KMS-11 (cell line): Measurements from ENCODE around the gene BABAM1.
A peak's percentile ranks its signal among the peaks of the same experiment; 100 is the strongest.

Experiments used
- H2AFZ ChIP-seq: fragments of 200-600 bp; sonication (generic); 2 replicates; pipeline ENCODE4 v1.6.1; 2016; ENCODE audit warnings: antibody characterized with exemption, mixed run types, low read depth
- H3K27ac ChIP-seq: fragments of 200-600 bp; sonication (generic); 2 replicates; pipeline ENCODE4 v1.6.1; 2016; ENCODE audit warnings: mild to moderate bottlenecking, mixed run types
- H3K27me3 ChIP-seq: fragments of 200-600 bp; sonication (generic); 2 replicates; pipeline ENCODE4 v1.6.1; 2017; ENCODE audit warnings: mild to moderate bottlenecking, low read depth, mixed run types, moderate library complexity; ENCODE audit not compliant: insufficient read depth
- H3K36me3 ChIP-seq: fragments of 200-600 bp; sonication (generic); 2 replicates; pipeline ENCODE4 v1.6.1; 2017; ENCODE audit warnings: mild to moderate bottlenecking, mixed run types; ENCODE audit not compliant: insufficient read depth
- H3K4me1 ChIP-seq: fragments of 200-600 bp; sonication (generic); 2 replicates; pipeline ENCODE4 v1.6.1; 2016; ENCODE audit warnings: mild to moderate bottlenecking, low read depth, mixed run types; ENCODE audit not compliant: poor library complexity, severe bottlenecking
- H3K4me2 ChIP-seq: fragments of 200-600 bp; sonication (generic); 2 replicates; pipeline ENCODE4 v1.7.0; 2016; ENCODE audit warnings: mild to moderate bottlenecking, mixed run types
- H3K4me3 ChIP-seq: fragments of 200-600 bp; sonication (generic); IDR thresholded peaks from 2 replicates; pipeline ENCODE4 v1.6.1; 2017; ENCODE audit warnings: low read depth, low read length, mixed read lengths; ENCODE audit not compliant: insufficient read depth
- H3K79me2 ChIP-seq: fragments of 200-600 bp; sonication (generic); 2 replicates; pipeline ENCODE4 v1.6.1; 2016; ENCODE audit warnings: low read depth, mixed run types; ENCODE audit not compliant: insufficient read depth
- H3K9ac ChIP-seq: fragments of 200-600 bp; sonication (generic); 2 replicates; pipeline ENCODE4 v1.6.1; 2016; ENCODE audit warnings: mild to moderate bottlenecking, mixed run types
- H4K20me1 ChIP-seq: fragments of 200-600 bp; sonication (generic); 2 replicates; pipeline ENCODE4 v1.6.1; 2016; ENCODE audit warnings: mild to moderate bottlenecking, mixed run types; ENCODE audit not compliant: insufficient read depth
- CTCF ChIP-seq: fragments of 200-600 bp; sonication (generic); conservative IDR thresholded peaks from 2 replicates; pipeline ENCODE4 v1.6.1; 2017; ENCODE audit warnings: low read depth, mild to moderate bottlenecking, antibody characterized with exemption, low read length, moderate library complexity, mixed read lengths

Gene BABAM1

GRCh38 chr19:17309965-17310461 is 42.8 kb downstream of the BABAM1 start:
- Histone ChIP-seq H3K9ac (peak overlapping the region; percentile 55; the same call in 1 of the 2 replicates), H3K27me3 (no peaks in the 10 kb centered on the region), H2AFZ (no peak overlapping the region), H4K20me1 (no peaks in the 10 kb centered on the region), H3K4me3 (no peak overlapping the region), H3K4me1 (peaks cover 22% of the 10 kb centered on the region), H3K4me2 (peak overlapping the region; percentile 63), H3K79me2 (peaks cover 39% of the 10 kb centered on the region), H3K36me3 (no peaks in the 10 kb centered on the region), H3K27ac (no peak overlapping the region)
- TF ChIP-seq CTCF: no peak

- Histone ChIP-seq H3K4me2 (no peak overlapping the region), H3K27ac (no peak overlapping the region), H3K79me2 (peaks cover 34% of the 10 kb centered on the region), H2AFZ (no peak overlapping the region), H3K36me3 (no peaks in the 10 kb centered on the region), H3K4me3 (no peak overlapping the region), H3K9ac (no peak overlapping the region), H4K20me1 (no peaks in the 10 kb centered on the region), H3K4me1 (peaks cover 19% of the 10 kb centered on the region), H3K27me3 (no peaks in the 10 kb centered on the region)
- no peak for TF ChIP-seq CTCF
Observed at GRCh38 chr19:17311455-17312188, 44.4 kb downstream of the BABAM1 start.

- Histone ChIP-seq H3K36me3 (no peaks in the 10 kb centered on the region), H3K4me2 (no peak overlapping the region), H3K9ac (no peak overlapping the region)
Observed at GRCh38 chr19:17312189-17313113, 45.2 kb downstream of the BABAM1 start.

More at GRCh38 chr19:17312189-17313113, 45.2 kb downstream of the BABAM1 start:
- TF ChIP-seq CTCF: no peak
- Histone ChIP-seq H4K20me1 (no peaks in the 10 kb centered on the region), H2AFZ (no peak overlapping the region), H3K27ac (no peak overlapping the region), H3K4me3 (no peak overlapping the region), H3K27me3 (no peaks in the 10 kb centered on the region), H3K79me2 (peaks cover 26% of the 10 kb centered on the region), H3K4me1 (peaks cover 12% of the 10 kb centered on the region)
